Body of pancreas (tissue), 4 donors: ENCODE results near the gene KDM2A.

Experiments
- POLR2A ChIP-seq, 3 donors: fragments of 450-650 bp; IDR thresholded peaks; one replicate each; pipeline ENCODE4 v1.6.1; 2016; ENCODE audit warnings: antibody characterized with exemption in 3 of 3, mild to moderate bottlenecking in 2 of 3
- TF ChIP-seq, protein P1 (sequence below), 7 experiments: fragments of 450-650 bp in 4 of 7; fragments of 200-600 bp in 3 of 7; sonication (generic) in 3 of 7; IDR thresholded peaks; one replicate each; pipeline ENCODE4 v1.5.1; 2016 to 2019; ENCODE audit warnings: antibody characterized with exemption in 7 of 7

DNA sequence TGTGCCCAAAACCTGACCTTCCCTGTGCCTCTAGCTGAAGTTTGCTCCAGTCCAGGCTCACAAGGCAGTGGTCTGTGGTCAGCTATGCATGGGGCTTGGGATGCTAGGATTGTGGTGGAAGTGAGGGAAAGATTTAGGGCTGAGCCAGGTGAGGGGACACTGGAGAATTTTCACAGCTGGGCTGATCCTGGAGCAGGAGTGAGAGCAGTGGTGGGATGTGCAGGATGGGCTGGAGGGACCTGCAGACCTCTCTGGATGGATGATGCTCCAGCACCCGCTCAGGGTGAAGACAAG lies 23.9 kb upstream of the KDM2A start:
- TF ChIP-seq, protein P1, sequence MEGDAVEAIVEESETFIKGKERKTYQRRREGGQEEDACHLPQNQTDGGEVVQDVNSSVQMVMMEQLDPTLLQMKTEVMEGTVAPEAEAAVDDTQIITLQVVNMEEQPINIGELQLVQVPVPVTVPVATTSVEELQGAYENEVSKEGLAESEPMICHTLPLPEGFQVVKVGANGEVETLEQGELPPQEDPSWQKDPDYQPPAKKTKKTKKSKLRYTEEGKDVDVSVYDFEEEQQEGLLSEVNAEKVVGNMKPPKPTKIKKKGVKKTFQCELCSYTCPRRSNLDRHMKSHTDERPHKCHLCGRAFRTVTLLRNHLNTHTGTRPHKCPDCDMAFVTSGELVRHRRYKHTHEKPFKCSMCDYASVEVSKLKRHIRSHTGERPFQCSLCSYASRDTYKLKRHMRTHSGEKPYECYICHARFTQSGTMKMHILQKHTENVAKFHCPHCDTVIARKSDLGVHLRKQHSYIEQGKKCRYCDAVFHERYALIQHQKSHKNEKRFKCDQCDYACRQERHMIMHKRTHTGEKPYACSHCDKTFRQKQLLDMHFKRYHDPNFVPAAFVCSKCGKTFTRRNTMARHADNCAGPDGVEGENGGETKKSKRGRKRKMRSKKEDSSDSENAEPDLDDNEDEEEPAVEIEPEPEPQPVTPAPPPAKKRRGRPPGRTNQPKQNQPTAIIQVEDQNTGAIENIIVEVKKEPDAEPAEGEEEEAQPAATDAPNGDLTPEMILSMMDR (IDR thresholded peaks at IDR 0.05), result peak in 1 of 7 experiments; percentile 2
- TF ChIP-seq POLR2A (IDR thresholded peaks at IDR 0.05), result no peak
